HG02642 (cell line): ENCODE results near the gene SERPINF2.
"Not testable (repeated sequence)": the region's sequence is repeated elsewhere in the genome, so short reads cannot be mapped to it uniquely, and the experiment has no call there.

ENCODE experiments used
- ATAC-seq: cut with Tn5 transposase; IDR thresholded peaks from one replicate; pipeline ENCODE4 v1.9.1; 2021; ENCODE audit warnings: mild to moderate bottlenecking; ENCODE audit not compliant: unreplicated experiment, poor library complexity

The SERPINF2 gene

DNA sequence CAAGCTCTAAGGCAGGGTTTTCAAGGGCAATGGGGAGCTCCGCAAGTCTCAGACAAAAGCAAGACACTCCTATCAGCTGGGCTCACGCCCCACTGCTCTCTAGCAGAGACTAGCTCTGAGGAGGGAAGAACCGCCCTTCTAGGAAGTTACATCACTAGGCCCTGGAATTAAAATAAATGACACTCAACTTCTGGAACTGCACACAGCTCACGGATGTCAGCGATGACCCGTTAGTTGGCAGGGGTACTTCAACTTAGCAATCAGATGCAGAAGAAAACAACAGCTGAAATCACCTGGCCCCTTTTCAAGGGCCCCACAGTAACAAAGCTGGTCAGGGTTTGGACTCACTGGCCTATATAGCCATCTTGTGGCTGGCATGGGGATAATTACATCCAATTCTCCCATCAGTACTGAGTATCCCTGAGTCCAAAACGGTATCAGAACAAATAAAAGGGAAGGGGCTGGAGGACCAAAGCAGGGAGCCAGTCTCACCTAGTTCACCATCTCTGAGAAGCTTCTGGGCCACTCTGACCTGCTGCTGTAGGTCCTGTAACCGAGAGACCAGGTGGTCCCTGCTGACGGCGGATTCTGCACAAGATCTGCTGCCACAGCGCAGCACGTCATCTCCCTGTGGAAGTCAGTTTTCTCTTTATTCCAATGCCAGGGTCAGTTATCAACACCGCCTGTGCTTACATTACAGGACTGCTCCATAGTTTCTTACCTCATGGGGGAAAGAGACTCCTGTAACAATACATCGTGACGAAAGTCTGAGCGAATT lies 41.4 kb downstream of the SERPINF2 start:
- no peak for ATAC-seq

DNA sequence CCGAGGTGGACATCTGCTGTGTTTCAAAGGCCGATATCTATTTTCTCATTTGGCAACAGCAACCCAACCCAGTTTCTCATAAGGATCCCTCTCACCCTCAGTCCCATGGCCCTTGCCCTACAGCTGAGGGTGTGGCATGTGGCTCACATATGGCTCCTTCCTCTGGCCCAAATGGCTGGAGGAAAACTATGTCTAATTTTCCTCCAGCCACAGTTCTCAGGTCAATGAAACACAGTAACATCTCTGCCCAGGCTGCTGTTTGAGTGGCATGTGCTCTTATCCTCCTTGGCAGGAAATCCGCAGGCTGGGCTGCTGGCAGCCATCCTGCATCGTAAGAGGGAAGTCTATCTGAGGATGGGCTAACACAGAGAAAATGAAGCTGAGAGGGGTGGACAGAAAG lies 43.3 kb downstream of the SERPINF2 start:
- ATAC-seq = no peak

DNA sequence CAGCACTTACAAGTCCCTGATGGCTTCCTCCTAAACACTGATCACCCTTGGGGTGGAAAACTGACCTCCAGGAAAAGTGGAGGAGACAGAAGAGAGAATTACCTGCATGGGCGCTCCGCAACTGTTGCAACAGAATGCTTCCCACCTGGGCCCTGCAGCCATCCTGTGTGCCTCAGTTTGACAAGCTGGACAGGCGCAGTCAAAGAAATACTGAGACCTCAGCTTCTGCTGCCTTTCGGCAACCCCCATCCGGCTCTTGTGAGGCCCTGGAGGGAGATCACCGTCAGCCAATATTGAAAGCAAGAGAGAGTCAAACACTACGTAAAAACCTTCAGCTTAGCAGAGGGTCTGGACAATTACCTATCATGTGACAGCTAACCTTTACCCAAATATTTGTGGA lies 44.0 kb downstream of the SERPINF2 start:
- ATAC-seq = no peak

DNA sequence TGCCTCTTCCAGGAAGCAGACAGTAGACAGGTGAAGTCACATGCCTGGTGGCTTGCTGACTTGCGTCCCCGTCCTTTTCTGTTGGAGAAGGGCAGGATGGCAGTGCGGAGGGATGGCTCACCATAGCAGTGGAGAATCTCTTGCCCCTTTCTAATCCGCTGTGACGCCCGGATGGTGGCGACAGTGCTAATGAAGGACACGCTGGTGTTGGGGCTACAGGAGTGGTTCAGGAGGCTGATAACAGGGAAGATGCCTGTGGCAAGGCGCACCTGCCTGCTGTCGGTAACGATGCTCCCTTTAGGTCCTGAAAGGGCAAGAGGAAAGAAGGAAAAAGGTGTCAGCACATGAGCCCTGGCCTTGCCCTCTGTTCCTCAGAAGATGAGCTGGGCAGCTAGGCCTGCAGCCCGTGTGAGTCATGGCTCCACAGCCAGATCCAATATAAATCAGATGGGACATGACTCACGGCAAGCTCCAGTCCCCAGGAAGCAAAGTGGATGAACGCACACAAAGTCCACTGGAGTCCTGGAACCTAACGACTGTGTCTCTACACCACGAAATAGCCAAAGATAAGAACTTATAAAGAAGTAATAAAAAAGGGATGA lies 44.7 kb downstream of the SERPINF2 start:
- ATAC-seq = no peak

DNA sequence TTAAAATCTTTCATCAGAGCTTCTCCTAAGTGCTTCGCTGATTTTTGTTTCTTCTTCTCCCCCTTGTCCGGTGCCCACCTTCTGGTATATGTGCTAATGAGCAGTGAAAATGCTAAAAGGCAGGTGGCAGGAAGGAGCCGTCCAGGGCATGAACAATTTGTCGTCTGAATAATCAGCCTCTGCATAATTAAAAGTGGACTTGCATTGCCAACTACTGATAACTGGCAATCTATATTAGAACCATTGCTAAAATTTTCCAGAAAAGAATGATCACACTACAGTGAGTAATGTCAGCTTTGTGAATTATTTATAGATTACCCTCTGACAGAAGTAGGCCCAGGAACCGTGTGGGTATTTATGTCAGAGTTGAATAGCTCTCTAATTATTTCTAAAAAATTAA lies 47.3 kb downstream of the SERPINF2 start:
- no peak for ATAC-seq

DNA sequence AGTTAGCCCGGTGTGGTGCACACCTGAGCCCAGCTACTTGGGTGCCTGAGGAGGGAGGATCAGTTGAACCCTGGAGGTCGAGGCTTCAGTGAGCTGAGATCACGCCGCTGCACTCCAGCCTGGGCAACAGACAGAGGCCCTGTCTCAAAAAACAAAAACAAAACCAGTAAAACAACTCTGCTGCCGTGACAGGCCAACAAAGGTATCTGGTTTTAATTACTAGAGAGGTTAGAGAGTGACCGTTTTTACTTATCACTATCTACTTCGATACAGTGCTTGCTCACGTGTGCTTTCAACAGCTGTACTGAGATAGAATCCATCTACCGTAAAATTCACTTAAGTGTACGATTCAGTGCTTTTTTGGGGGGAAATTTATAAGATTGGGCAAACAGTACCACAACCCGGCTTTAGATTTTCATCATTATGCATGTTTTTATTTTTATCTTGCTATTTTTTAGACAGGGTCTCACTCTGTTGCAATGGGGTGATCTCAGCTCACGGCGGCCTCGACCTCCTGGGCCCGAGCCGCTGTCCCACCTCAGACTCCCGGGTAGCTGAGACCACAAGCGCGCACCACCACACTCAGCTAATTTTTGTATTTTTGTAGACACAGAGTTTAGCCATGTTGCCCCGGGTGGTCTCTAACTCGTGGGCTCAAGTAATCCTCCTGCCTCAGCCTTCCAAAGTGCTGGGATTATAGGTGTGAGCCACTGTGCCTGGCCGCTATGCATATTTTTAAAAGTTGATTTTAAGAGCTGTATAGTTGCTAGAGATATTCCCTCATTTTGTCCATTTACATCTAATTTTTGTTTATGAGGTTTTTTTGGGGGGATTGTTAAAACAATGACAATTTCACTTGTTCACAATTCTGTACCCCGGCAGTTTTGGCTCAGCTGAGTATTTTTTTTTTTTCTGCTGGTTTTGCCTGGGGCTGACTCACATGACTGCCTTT lies 50.1 kb downstream of the SERPINF2 start:
- no peak for ATAC-seq

DNA sequence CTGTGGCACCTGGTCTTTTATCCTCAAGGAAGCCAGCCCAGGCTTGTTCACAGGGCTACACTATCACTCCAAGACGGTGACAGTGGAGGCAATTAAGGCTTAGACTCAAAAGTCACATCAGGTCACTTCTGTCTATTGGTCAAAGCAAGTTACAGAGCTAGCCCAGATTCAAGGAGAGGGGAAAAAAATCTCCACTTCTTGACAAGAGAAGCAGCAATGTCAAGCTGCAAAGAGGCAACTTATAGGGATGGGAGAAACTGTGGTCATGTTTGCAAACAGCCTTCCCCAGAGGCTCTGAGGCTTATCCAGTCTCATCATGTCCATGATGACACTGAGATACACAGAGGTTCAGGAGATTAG lies 50.8 kb downstream of the SERPINF2 start:
- ATAC-seq = no peak

DNA sequence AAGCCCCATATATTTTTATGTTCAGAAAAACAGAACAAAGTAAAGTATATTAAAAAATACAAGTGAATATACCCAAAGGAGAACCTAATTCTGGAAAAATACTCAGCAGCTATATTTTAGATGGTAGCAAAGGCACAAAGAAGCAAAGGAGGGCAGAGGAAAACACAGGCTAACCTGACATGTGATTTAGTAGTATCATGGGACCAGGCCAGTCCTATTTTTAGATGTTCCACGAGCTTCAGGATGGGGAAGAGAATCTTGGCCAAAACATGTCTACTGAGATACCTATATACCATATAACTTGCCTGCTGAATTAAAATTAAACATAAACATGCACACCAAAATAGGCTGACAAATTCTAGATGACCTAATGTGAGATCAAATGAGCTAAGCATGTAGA lies 54.1 kb downstream of the SERPINF2 start:
- no peak for ATAC-seq

DNA sequence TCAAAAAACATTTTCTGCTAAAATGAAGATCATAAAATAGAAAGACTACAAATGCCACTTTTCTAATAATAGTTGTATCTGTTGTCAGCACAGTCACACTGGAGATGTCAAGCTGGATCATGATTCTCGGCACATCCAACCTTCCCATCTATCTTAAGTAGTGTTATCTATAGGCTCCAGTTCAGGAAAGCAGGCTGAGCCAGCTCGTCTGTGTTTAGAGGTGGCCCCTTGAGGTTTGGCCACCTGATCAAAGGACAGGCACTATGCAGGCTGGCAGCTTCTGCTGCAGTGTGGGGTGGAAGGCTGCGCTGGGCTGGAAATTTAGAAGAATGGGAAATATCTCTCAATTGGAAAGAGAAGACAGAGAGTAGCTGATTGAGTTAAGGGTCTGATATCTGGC lies 54.7 kb downstream of the SERPINF2 start:
- no peak for ATAC-seq

DNA sequence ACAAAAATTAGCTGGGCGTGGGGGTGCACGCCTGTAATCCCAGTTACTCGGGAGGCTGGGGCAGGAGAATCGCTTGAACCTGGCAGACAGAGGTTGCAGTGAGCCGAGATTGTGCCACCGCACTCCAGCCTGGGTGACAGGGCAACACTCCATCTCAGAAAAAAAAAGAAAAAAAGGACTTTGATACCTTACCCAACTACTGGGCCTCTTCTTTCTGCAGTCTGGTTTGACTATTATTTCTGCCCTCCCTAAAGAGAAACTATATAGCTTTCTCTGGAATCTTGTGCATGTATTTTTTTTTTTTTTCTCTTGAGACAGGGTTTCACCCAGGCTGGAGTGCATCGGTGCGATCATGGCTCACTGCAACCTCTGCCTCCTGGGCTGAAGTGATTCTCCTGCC lies 55.2 kb downstream of the SERPINF2 start:
- ATAC-seq = not testable (repeated sequence)

DNA sequence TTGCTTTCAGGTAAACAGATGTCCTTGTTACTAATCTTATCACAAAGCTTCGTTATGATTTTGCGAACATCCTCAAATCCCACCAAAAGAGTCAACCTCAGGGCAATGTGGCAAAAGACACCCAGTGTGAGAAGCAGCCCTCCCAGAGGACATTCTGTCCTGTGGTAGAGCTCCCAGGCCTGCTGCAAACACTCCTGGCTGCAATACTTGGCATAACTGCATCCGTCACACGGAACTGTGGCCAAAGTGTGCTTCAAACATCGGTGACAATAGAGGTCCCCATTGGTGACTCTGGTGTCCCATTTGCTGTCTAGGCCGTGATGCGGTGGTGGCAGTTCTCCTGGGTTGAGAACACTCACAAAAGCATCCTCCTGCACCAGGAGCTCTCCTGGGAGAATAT lies 57.6 kb downstream of the SERPINF2 start:
- no peak for ATAC-seq

DNA sequence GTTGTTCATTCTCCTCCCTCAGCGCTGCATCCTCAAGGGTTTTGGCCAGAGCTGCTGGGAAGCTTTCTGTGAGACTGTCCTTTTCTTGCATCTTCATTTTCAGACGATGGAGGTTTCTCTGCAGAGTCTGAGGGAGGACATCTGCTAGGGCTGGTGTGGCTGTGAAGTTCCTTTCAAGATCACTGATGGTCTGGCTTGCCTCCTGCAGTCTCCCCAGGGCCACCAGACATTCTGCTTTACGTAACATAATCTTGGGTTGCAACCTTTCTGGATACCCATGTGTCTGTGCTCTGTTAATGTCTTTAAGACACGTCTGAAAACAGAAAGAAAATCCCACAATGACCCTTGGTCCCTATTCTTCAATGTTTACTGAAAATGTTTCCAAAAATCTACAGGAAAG lies 58.0 kb downstream of the SERPINF2 start:
- ATAC-seq = no peak

DNA sequence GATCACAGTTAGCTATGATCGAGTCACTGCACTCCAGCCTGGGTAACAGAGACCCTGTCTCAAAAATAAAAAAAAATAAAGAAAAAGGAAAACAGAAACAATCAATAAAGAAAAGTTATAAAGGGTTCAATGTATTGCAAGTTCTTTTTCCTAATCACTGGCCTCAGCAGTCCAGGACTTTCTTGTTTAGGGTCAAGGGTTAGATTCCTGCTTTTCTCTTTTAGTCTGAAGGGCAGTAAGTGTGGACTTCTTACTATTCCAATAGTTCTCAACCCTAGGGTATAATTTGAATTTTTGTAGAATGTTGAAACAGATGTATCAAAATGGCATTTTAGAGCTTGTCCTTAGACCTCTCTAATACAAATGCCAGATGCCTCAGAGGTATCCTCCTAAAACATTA lies 59.8 kb downstream of the SERPINF2 start:
- no peak for ATAC-seq

DNA sequence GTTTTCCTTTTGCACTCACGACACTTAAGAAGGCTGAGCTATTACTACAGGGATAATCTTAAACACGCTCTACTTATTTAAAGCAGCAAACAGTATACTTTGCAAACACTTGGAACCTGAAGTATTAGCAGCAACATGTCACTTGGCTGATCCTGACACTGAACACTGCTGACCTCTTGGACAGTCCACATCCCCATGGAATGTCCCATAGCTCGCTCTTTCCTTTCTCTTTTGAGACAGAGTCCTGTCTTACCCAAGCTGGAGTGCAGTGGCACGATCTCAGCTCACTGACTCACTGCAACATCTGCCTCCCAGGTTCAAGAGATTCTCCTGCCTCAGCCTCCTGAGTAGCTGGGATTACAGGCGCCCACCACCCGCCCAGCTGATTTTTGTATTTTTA lies 60.6 kb downstream of the SERPINF2 start:
- ATAC-seq = no peak
